Liver (tissue), 9 donors: Measurements from ENCODE around the gene RBPJ. TPM values are rescaled to one million over a fixed set of nuclear protein-coding genes. Genes with fewer than 3 reads are reported as not detected.

Source experiments
- DNase-seq: peaks from one replicate; pipeline ENCODE4 v3.0.0-alpha.2; 2017; ENCODE audit warnings: low spot score
- H3K27ac ChIP-seq, 2 donors: one replicate each; pipeline ENCODE4 v1.7.0; 2013; ENCODE audit warnings: inconsistent platforms in 2 of 2, low read length in 2 of 2, control low read depth in 1 of 2, low read depth in 1 of 2, mild to moderate bottlenecking in 1 of 2
- H3K27me3 ChIP-seq, 4 donors: one replicate each; pipeline versions ENCODE4 v1.6.1 to v1.7.0; 2013; ENCODE audit warnings: low read length in 3 of 4, inconsistent platforms in 1 of 4, mild to moderate bottlenecking in 1 of 4, moderate library complexity in 1 of 4; ENCODE audit not compliant: control insufficient read depth in 4 of 4, insufficient read depth in 4 of 4
- H3K36me3 ChIP-seq, 4 donors: one replicate each; pipeline versions ENCODE4 v1.6.1 to v1.7.0; 2013; ENCODE audit warnings: low read length in 3 of 4, mild to moderate bottlenecking in 3 of 4, low read depth in 1 of 4, moderate library complexity in 1 of 4; ENCODE audit not compliant: control insufficient read depth in 4 of 4, insufficient read depth in 3 of 4
- H3K4me1 ChIP-seq, 4 donors: one replicate each; pipeline versions ENCODE4 v1.6.1 to v1.7.0; 2013; ENCODE audit warnings: low read length in 3 of 4, mild to moderate bottlenecking in 3 of 4, moderate library complexity in 1 of 4; ENCODE audit not compliant: control insufficient read depth in 4 of 4, insufficient read depth in 4 of 4
- H3K4me3 ChIP-seq, 3 donors: one replicate each; pipeline versions ENCODE4 v1.6.1 to v1.7.0; 2013; ENCODE audit warnings: low read length in 3 of 3, control low read depth in 1 of 3, low read depth in 1 of 3, mild to moderate bottlenecking in 1 of 3
- H3K9ac ChIP-seq, 2 donors: one replicate each; pipeline ENCODE4 v1.7.0; 2013; ENCODE audit warnings: low read length in 2 of 2, mild to moderate bottlenecking in 2 of 2, moderate library complexity in 2 of 2, control low read depth in 1 of 2, low read depth in 1 of 2
- H3K9me3 ChIP-seq, 4 donors: one replicate each; pipeline versions ENCODE4 v1.6.1 to v1.7.0; 2013; ENCODE audit warnings: low read length in 3 of 4; ENCODE audit not compliant: control insufficient read depth in 4 of 4
- EGR1 ChIP-seq, 2 donors: IDR thresholded peaks; 2 replicates each; pipeline ENCODE4 v1.6.1; 2016 to 2018; ENCODE audit warnings: antibody characterized with exemption in 2 of 2, low read depth in 2 of 2
- FOXA1 ChIP-seq: IDR thresholded peaks from 2 replicates; pipeline ENCODE4 v1.6.1; 2016; ENCODE audit warnings: antibody characterized with exemption
- FOXA2 ChIP-seq: IDR thresholded peaks from 2 replicates; pipeline ENCODE4 v1.6.1; 2016; ENCODE audit warnings: antibody characterized with exemption
- GABPA ChIP-seq, 2 donors: IDR thresholded peaks in 1 of 2; conservative IDR thresholded peaks in 1 of 2; 2 replicates each; pipeline ENCODE4 v1.6.1; 2016; ENCODE audit warnings: antibody characterized with exemption in 2 of 2, mild to moderate bottlenecking in 1 of 2, moderate library complexity in 1 of 2
- HNF4A ChIP-seq, 2 donors: conservative IDR thresholded peaks; 2 replicates each; pipeline ENCODE4 v1.6.1; 2016; ENCODE audit warnings: antibody characterized with exemption in 2 of 2, mild to moderate bottlenecking in 2 of 2
- HNF4G ChIP-seq: IDR thresholded peaks from 2 replicates; pipeline ENCODE4 v1.6.1; 2016; ENCODE audit warnings: antibody characterized with exemption
- JUND ChIP-seq, 2 donors: IDR thresholded peaks; 2 replicates each; pipeline ENCODE4 v1.6.1; 2016; ENCODE audit warnings: antibody characterized with exemption in 2 of 2
- NR2F2 ChIP-seq: IDR thresholded peaks from 2 replicates; pipeline ENCODE4 v1.6.1; 2016; ENCODE audit warnings: antibody characterized with exemption
- RXRA ChIP-seq, 2 donors: IDR thresholded peaks; 2 replicates each; pipeline ENCODE4 v1.6.1; 2017 to 2018; ENCODE audit warnings: antibody characterized with exemption in 2 of 2, mild to moderate bottlenecking in 1 of 2
- SP1 ChIP-seq: IDR thresholded peaks from 2 replicates; pipeline ENCODE4 v1.6.1; 2018; ENCODE audit warnings: antibody characterized with exemption, mild to moderate bottlenecking
- TAF1 ChIP-seq: conservative IDR thresholded peaks from 2 replicates; pipeline ENCODE4 v1.6.1; 2016; ENCODE audit warnings: antibody characterized with exemption, mild to moderate bottlenecking
- WGBS: extraction: QIAGEN DNeasy Blood & Tissue Kit; methylation state at CpG from one replicate; pipeline ENCODE4 v1.1.7; 2013; 5-methylcytosine and 5-hydroxymethylcytosine counted together
- polyA plus RNA-seq, 2 donors: library from polyadenylated mRNA; stranded (reverse) in 1 of 2; unstranded in 1 of 2; fragments of 200-250 nt in 1 of 2; fragments of >200 nt in 1 of 2; fragmentation: Nextera tagmentation in 1 of 2; extraction: Ambion mirVana in 1 of 2; gene quantifications; one replicate each; pipeline versions ENCODE4 v1.2.1 to v1.2.3, GENCODE V29; 2013 to 2015
- total RNA-seq, 2 donors: library from RNA; depleted of rRNA; stranded (reverse); fragments of >200 nt; gene quantifications; one replicate each; pipeline ENCODE4 v1.2.3, GENCODE V29; 2014
- TF ChIP-seq, protein P1 (sequence below): IDR thresholded peaks from 2 replicates; pipeline ENCODE4 v1.6.1; 2016; ENCODE audit warnings: antibody characterized with exemption, mild to moderate bottlenecking
- TF ChIP-seq, protein P2 (sequence below): IDR thresholded peaks from 2 replicates; pipeline ENCODE4 v1.6.1; 2016; ENCODE audit warnings: antibody characterized with exemption
- TF ChIP-seq, protein P3 (sequence below): fragments of 150-350 bp; IDR thresholded peaks from 2 replicates; pipeline ENCODE4 v1.5.1; 2017; ENCODE audit warnings: improper control_type of control experiment, low read depth, low read length; ENCODE audit not compliant: missing input control
- TF ChIP-seq, protein P4 (sequence below): IDR thresholded peaks from 2 replicates; pipeline ENCODE4 v1.6.1; 2016; ENCODE audit warnings: antibody characterized with exemption
- donor health status: healthy.
- donor health status: healthy.
- donor health status: healthy.
- donor health status: healthy.
- donor health status: healthy.

Gene RBPJ
- total and polyA plus RNA-seq, 4 donors = 8.0 to 32.2 (median 22.9) TPM

DNA sequence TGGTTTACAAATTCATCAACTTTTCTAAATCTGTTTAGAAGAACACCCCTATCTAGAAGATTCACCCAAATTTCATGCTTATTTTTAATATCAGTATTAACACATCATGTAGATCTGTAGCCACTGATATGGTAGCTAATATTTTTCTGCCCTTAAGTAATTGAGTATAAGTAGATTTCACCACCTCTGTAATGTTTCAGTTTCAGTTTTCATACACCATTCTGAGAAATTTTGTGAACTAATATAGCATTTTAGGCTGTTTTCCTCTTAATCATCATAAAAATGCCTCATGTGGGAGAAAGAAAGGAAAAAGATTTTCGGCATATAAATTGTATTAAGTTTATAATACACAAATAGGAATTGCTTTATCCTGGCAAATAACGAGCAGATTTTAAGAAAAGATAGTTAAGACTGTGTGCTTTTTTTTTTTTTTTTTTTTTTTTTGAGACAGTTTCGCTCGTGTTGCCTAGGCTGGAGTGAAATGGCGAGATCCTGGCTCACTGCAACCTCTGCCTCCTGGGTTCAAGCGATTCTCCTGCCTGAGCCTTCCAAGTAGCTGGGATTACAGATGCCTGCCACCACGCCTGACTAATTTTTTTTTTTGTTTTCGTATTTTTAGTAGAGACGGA lies 21.4 kb upstream of the RBPJ start:
- WGBS = 75% methylated on average over 9 of the region's 9 CpGs

DNA sequence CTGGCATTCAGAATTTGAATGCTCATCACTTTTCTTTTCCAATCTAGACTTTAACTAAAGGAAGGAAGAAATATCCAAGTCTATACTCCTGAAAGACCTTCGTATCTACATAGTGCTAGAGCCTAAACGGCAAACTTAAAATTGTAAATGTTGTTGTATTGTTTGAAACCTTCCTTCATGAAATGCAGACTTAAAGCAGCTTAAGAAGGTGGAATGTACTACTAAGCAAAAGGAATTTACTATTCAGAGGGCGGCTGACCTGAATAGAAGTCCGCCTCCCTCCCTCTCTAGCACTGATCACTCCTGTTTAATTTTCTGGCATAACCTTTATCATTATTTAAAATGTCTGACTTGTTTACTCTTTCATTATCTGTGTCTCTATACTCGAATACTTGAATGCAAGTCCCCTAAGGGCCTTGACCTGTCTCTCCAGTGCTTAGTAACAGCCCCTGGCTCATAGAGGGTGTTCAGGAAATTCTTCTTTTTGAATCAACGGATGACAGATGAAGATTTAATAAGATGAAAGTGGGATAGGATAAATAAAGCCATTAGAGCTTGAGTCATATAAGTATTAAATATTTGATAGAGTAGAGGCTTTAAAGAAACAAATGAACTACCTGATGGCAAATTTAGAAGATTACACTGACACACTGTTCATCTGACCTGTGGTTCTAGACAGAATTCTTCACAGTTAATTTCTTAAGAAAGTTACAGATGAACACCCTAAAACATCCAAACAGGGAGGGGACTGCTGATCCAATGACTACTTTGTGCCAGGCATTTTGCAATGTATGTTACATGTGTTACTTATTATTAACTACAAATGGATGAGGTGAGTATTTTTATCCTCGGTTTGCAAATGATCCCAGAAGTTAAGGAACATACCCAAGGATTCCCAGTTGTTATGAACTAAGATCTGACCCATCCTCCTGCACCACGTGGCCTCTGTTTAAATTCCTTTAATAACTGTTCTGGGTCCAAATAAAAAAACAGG lies 20.2 kb upstream of the RBPJ start:
- H3K9me3 ChIP-seq = no peaks in the 10 kb centered on the region
- peaks cover 0 to 4% (median 0%) of the 10 kb centered on the region in 4 donors for H3K27me3 ChIP-seq
- no peak overlapping the region for H3K27ac ChIP-seq
- WGBS = 79% methylated on average over 8 of the region's 8 CpGs
- H3K36me3 ChIP-seq = no peaks in the 10 kb centered on the region
- no peak for TF ChIP-seq EGR1 (IDR thresholded peaks at IDR 0.05; ENCODE audit: low read depth in 2 of 2)
- TF ChIP-seq TAF1 = no peak
- no peak for TF ChIP-seq GABPA (IDR thresholded peaks at IDR 0.05 in 1 of 2, conservative IDR thresholded peaks at IDR 0.05 in 1 of 2)
- TF ChIP-seq NR2F2 = no peak
- no peak for TF ChIP-seq RXRA (IDR thresholded peaks at IDR 0.05)
- TF ChIP-seq HNF4G = no peak
- TF ChIP-seq, protein P1, sequence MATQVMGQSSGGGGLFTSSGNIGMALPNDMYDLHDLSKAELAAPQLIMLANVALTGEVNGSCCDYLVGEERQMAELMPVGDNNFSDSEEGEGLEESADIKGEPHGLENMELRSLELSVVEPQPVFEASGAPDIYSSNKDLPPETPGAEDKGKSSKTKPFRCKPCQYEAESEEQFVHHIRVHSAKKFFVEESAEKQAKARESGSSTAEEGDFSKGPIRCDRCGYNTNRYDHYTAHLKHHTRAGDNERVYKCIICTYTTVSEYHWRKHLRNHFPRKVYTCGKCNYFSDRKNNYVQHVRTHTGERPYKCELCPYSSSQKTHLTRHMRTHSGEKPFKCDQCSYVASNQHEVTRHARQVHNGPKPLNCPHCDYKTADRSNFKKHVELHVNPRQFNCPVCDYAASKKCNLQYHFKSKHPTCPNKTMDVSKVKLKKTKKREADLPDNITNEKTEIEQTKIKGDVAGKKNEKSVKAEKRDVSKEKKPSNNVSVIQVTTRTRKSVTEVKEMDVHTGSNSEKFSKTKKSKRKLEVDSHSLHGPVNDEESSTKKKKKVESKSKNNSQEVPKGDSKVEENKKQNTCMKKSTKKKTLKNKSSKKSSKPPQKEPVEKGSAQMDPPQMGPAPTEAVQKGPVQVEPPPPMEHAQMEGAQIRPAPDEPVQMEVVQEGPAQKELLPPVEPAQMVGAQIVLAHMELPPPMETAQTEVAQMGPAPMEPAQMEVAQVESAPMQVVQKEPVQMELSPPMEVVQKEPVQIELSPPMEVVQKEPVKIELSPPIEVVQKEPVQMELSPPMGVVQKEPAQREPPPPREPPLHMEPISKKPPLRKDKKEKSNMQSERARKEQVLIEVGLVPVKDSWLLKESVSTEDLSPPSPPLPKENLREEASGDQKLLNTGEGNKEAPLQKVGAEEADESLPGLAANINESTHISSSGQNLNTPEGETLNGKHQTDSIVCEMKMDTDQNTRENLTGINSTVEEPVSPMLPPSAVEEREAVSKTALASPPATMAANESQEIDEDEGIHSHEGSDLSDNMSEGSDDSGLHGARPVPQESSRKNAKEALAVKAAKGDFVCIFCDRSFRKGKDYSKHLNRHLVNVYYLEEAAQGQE = no peak
- no peak for TF ChIP-seq JUND (IDR thresholded peaks at IDR 0.05)
- no peak for TF ChIP-seq HNF4A (conservative IDR thresholded peaks at IDR 0.05)
- H3K9ac ChIP-seq = no peak overlapping the region
- no peak overlapping the region for H3K4me3 ChIP-seq
- DNase-seq = no peak
- H3K4me1 ChIP-seq = no peaks in the 10 kb centered on the region

More for the DNA sequence above, 21.4 kb upstream of the RBPJ start:
- Histone ChIP-seq H3K4me3 (no peak overlapping the region), H3K36me3 (no peaks in the 10 kb centered on the region), H3K27me3 (peaks cover 0 to 4% (median 0%) of the 10 kb centered on the region in 4 donors), H3K9me3 (no peaks in the 10 kb centered on the region), H3K4me1 (no peaks in the 10 kb centered on the region), H3K9ac (no peak overlapping the region), H3K27ac (no peak overlapping the region)
- TF ChIP-seq, protein P2, sequence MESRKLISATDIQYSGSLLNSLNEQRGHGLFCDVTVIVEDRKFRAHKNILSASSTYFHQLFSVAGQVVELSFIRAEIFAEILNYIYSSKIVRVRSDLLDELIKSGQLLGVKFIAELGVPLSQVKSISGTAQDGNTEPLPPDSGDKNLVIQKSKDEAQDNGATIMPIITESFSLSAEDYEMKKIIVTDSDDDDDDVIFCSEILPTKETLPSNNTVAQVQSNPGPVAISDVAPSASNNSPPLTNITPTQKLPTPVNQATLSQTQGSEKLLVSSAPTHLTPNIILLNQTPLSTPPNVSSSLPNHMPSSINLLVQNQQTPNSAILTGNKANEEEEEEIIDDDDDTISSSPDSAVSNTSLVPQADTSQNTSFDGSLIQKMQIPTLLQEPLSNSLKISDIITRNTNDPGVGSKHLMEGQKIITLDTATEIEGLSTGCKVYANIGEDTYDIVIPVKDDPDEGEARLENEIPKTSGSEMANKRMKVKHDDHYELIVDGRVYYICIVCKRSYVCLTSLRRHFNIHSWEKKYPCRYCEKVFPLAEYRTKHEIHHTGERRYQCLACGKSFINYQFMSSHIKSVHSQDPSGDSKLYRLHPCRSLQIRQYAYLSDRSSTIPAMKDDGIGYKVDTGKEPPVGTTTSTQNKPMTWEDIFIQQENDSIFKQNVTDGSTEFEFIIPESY = no peak
- TF ChIP-seq FOXA1 = no peak
- no peak for TF ChIP-seq HNF4G
- TF ChIP-seq FOXA2 = no peak
- TF ChIP-seq, protein P3, sequence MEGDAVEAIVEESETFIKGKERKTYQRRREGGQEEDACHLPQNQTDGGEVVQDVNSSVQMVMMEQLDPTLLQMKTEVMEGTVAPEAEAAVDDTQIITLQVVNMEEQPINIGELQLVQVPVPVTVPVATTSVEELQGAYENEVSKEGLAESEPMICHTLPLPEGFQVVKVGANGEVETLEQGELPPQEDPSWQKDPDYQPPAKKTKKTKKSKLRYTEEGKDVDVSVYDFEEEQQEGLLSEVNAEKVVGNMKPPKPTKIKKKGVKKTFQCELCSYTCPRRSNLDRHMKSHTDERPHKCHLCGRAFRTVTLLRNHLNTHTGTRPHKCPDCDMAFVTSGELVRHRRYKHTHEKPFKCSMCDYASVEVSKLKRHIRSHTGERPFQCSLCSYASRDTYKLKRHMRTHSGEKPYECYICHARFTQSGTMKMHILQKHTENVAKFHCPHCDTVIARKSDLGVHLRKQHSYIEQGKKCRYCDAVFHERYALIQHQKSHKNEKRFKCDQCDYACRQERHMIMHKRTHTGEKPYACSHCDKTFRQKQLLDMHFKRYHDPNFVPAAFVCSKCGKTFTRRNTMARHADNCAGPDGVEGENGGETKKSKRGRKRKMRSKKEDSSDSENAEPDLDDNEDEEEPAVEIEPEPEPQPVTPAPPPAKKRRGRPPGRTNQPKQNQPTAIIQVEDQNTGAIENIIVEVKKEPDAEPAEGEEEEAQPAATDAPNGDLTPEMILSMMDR = no peak
- no peak for TF ChIP-seq HNF4A (conservative IDR thresholded peaks at IDR 0.05)
- no peak for TF ChIP-seq GABPA (IDR thresholded peaks at IDR 0.05 in 1 of 2, conservative IDR thresholded peaks at IDR 0.05 in 1 of 2)
- TF ChIP-seq SP1 = no peak
- TF ChIP-seq EGR1 (IDR thresholded peaks at IDR 0.05; ENCODE audit: low read depth in 2 of 2) = no peak
- TF ChIP-seq, protein P4, sequence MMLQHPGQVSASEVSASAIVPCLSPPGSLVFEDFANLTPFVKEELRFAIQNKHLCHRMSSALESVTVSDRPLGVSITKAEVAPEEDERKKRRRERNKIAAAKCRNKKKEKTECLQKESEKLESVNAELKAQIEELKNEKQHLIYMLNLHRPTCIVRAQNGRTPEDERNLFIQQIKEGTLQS = no peak
- TF ChIP-seq TAF1 = no peak
- DNase-seq = no peak
